Esophagus squamous epithelium (tissue), 4 donors: ENCODE measurements around the gene GTSE1.

Source experiments
- CTCF ChIP-seq, 6 experiments: fragments of 450-650 bp in 4 of 6; fragments of 200-600 bp in 2 of 6; sonication (generic) in 2 of 6; IDR thresholded peaks; one replicate each; pipeline ENCODE4 v1.5.1; 2016 to 2019; ENCODE audit warnings: antibody characterized with exemption in 6 of 6, mild to moderate bottlenecking in 4 of 6, moderate library complexity in 4 of 6
- POLR2A ChIP-seq, 4 donors: fragments of 450-650 bp; IDR thresholded peaks; one replicate each; pipeline ENCODE4 v1.6.1; 2017; ENCODE audit warnings: antibody characterized with exemption in 4 of 4, mild to moderate bottlenecking in 4 of 4, moderate library complexity in 3 of 4

DNA sequence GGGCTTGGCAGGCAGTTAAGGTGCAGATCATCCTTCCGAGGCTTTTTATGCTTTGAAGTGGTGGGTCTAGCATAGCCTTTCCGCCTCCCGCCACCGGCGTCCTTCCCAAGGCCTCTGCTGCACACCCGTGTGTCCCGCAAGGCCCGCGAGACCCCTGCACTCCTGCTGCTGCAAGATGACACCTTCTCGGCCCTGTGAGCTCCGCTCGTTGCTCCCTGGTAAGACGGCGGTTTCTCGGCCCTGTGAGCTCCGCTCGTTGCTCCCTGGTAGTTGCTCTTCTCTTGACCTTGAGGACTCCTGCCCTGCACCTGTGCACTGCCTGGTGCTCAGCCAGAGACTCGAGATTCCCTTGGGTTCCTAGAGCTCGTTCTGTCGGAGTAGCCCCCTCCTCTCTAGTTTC lies 21.0 kb downstream of the GTSE1 start:
- TF ChIP-seq CTCF (IDR thresholded peaks at IDR 0.05) (no peak), POLR2A (IDR thresholded peaks at IDR 0.05) (no peak)
